ENCODE measurements around the gene THRAP3.

- TF ChIP-seq CTCF (IDR thresholded peaks at IDR 0.05) (no peak), POLR2AphosphoS5 (IDR thresholded peaks at IDR 0.05) (no peak), POLR2A (IDR thresholded peaks at IDR 0.05) (no peak)
These were observed 12.1 kb downstream of the THRAP3 start for GRCh38 chr1:36236302-36236701.
